Occipital lobe (tissue), 2 donors: ENCODE results near the gene DOCK10. TPM values are rescaled to one million over a fixed set of nuclear protein-coding genes. Genes with fewer than 3 reads are reported as not detected.

ENCODE experiments used
- DNase-seq: peaks from one replicate; lab custom pipeline; 2025; lab: John Stamatoyannopoulos, UW
- total RNA-seq: library from RNA; depleted of rRNA; stranded (reverse); fragments of >200 nt; gene quantifications from one replicate; pipeline ENCODE4 v1.2.3, GENCODE V29; 2014

Gene DOCK10
- total RNA-seq, 1 donor from 2014 or later: 8.3 TPM

DNA sequence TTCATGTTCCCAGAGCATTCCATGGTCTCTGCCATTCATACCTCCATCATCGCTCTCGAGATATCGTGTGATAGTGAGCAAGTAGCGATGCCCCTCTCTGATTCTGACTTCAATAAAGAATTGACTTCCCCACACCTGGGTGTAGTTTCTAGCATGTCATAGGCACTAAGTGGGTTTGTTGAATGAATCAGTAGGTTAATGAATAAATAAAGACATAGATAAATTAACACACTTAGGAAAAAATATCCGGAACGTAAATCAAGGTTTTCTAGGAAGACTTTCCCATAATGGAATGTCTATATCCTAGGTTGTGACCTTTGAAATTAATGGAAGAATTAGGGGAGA lies 159.1 kb downstream of the DOCK10 start:
- DNase-seq: no peak

DNA sequence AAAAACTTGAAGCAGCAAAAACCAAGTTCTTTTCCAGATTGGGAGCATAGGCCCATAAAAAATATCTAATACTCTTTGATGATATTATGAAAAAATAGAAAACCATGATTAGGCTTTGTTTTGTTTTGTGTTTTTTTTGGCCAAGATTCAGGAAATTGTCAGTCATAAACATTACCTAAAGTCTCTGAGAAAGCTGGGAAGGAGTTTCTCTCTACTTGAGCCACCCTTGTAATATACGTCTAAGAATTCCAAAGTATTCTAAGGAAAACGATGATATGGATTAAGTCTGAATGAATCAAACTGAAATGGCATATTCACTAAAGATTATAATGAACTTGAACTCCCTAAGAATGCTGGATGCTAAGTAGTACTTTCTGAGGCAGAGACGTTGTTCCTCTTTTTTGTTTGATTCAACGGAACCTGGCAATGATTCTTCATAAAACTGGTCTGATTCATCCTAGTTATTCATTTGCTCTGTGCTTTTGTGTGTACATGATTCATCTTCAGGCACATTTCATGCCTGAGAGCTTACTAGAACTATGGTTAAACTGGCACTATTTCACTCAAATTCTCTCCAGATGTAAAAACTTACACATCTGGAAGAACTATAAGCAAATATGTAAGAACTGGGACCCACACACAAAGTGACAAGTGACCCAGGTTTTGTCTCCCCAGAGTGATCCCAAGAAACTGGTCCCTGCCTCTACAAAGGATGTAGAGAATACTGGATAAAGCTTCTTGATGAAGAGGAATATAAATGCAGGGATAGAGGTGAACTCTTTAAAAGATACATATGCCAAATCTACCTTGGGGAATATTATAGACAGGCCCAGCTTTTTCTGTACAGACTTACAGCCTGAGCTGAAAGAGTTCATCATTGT lies 159.7 kb downstream of the DOCK10 start:
- no peak for DNase-seq

DNA sequence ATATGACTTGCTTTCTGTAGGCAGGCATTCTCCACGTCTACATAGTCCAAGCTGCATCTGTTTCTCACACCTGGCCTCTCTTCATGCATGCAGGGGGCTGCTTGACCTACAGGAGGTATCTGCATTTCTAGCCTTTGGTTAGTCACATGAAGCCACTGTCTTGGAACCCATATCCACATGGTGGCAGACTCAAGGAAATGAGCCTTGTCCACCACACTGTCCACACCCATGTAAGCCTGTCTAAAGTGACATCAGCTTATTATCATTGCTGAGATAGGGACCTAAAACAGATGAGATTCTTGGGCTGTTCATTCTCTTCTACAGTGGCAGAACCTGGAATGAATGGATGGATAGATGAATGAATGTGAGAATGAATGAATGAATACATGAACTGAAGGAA lies 160.4 kb downstream of the DOCK10 start:
- DNase-seq: no peak

DNA sequence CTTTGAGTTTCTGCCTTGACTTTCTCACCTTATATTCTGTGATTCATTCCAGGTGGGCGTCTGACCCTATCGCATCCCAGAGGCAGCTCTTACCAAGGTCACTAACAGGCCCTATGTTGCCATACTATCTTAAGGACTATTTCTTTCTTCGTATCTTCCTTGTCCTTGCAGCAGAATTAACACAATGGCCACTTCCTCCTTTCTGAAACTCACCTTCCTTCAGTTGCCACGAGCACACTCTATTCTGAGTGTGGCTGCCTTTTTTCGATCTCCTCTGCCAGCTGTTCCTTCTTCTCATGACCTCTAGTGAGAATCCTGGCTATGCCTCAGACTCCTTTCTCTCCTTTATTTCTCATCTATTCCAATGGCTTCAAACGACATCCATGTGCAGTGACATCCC lies 165.7 kb downstream of the DOCK10 start:
- DNase-seq: no peak

DNA sequence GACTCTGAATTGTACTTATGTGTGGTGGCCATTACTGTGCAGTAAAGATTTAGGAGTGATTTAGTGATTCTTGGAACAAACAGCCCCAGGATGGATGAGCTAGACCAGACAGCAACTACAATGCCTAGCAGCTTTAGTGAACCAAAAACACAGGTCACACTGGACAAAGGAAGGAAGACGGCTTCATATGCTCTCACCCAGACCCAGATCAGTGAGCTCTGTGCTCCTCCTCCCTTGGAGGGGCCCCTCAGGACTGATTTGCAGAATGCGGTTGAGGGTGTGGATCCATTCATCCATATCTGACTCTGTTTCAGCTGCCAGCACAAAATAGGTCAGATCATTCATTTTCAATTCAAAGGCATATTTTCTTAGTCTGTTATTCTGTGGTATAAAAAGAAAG lies 166.4 kb downstream of the DOCK10 start:
- DNase-seq: no peak

DNA sequence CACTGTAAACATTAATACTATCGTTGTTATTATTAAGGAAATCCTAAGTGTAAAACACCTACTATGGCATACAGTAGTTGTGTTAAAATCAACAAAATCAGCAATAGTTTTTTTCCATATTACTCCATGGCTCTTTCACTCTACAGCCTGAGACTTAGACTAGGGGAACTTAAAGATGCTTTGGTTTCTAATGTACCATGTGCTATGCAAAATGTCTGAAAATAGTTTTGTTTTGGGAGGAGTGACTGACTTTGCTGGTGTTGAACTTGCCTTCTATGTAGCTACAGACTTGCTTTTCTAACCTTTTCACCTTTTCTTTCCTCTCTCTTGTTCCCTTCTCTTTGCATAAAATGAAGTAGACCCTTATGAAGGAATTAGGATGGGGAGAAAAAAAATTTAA lies 167.1 kb downstream of the DOCK10 start:
- DNase-seq: no peak

DNA sequence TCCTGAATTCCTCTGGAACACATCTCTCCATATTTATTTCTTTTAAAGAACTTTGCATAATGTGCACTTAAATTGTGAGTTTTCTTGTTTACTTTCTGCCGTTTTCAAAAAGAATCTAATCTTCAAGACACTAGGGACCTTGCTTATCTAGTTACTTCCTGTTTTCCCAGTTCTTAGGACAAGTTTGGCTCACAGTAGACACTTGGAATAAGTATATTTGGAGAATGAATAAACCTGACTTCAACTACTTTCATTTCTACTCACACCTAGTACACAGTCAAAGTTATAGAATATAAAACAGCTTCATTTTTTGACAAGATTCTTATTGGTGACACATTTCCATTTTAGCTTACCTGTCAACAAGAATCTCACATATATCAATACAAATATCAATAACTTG lies 170.5 kb downstream of the DOCK10 start:
- DNase-seq: no peak

DNA sequence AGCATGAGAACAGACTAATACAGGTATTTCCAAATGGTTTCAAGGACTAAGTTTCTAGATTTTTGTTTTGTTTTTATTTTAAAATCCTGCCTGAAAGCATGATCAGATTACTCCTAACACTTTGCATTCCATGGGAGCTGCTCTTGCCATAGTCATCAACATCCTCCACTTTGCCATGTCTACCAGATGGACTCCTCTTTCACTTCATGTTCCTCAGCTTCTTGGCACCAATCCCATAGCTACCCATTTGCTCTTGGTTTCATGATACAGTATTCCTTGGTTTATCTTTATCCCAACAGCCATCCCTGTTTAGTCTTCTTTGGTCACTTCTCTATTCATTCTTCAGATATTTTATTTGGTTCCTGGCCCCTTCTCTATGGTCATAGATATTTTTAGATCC lies 171.9 kb downstream of the DOCK10 start:
- DNase-seq: no peak

DNA sequence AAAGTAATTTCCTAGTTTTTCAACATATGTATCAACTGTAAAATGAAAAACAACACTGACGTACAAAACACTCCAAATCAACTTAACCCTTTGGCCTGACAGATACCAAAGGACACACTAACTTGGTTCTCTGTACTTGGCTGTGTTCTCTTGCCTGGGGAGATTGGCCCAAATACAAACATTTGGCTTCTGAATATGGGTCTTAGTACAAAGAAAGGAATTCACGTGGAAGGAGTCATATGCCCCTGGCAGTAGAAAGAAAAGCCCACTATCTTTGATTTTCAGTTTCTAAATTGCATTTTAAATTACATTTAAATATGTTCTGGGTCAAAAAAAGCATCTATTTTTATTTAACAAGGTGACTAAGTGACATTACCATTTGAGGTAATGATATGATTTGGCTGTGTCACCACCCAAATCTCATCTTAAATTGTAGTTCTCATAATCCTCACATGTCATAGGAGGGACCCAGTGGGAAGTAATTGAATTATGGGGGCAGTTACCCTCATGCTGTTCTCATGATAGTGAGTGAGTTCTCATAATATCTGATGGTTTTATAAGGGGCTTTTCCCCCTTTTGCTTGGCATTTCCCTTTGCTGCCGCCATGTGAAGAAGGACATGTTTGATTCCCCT lies 172.6 kb downstream of the DOCK10 start:
- DNase-seq: no peak

DNA sequence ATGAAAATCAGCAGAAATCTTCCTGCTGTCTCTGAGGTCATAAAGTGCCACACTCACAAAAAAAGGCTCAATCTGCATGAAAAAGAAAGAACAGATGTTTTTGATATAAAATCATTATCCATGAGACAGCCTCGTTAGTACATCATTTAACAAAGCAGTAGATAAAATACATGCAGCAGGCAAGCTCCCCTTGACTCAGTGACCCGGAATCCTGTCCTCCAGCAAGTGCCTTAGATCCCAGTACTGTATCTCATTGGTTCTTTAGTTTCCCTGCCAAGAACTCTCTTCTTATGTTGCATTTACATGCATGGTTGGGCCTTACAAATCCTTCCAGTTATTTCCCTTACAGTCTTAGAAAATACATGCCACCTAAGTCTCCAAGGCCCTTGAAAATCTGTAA lies 177.3 kb downstream of the DOCK10 start:
- no peak for DNase-seq

DNA sequence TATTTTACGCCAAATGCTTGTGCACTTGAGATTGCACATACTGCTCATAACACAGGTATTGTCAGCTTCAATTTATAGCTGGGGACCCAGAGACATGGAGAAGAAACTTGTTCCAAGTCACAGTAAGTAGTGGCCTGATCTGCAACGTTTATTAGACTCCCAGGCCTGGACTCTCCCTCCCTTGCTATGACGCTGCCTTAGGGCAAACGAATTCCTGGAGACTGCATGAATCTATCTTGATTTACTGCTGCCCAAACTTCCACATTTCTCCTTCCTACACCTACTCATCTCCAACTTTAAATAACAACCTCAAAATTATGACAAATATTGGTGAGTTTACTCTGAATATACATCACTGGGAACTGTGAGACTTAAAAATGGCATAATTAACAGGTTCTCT lies 181.0 kb downstream of the DOCK10 start:
- DNase-seq: no peak

DNA sequence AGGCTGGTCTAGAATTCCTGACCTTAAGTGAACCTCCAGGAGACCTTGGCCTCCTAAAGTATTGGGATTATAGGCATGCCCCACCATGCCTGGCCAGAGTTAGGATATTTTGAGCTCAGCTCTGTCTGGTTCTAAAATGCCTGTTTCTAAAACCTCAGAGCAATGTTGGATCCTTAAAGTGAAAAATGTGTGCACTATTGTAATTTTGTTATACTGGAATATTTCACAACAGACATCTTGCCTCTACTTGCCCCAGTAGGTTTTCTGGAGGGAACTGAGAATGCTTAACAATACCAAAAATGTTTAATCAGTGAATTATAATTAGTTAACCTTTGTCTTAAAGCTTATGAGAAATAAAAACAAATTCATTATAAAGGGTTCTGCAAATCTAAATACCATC lies 181.5 kb downstream of the DOCK10 start:
- no peak for DNase-seq

DNA sequence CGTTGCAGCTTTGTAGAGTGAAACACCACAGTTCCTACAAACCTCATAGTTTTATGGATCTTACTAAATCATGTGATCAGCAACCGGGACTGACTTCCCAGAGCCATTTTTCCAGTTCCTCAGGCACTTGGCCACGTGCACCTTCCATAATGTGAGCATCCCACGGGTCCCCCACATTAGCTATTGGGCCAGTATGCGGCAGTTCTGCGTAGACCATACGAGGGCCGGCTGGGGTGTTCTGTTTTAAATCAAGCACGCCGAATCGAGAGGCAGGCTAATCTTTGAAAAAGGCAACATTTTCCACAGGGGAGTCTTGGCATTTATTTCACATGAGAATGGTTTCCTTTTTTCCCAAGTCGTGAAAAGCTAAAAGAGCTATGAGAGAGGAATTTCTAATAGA lies 190.5 kb downstream of the DOCK10 start:
- no peak for DNase-seq

DNA sequence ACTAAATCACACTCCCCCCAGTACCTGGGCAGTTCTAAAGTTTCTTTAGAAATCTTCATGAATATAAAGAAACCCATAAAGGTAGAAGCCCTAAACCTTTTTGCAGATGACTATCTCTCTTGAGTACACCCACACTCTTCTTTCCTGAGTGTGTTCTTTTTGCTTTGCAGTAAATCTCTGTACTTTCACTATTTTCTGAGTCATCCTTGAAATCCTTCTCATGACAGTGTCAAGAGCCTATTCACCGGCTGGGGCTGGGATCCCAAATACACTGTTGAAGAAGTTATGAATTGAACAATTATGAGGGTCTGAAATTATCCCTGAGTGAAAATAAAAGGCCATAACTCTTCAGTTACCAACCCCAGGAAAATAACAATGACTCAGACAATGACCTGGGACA lies 192.2 kb downstream of the DOCK10 start:
- no peak for DNase-seq

DNA sequence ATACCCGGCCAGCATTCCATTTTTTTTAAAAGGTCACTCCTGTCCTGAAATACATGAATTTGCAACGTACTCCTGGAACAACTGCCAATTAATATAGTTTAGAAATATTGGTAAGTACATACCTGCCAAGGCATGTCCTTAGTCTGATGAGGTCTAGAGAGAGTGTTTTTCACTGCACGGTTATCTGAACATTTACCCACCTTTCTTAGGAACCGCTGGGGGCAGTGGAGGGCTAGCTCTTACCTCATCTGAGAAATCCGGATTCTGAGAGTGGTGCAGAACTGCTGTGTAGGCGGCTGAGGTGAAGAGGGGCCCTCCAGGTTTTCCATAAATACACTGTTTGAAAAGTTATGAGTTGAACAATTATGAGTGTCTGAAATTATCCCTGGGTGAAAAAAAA lies 193.0 kb downstream of the DOCK10 start:
- DNase-seq: no peak

DNA sequence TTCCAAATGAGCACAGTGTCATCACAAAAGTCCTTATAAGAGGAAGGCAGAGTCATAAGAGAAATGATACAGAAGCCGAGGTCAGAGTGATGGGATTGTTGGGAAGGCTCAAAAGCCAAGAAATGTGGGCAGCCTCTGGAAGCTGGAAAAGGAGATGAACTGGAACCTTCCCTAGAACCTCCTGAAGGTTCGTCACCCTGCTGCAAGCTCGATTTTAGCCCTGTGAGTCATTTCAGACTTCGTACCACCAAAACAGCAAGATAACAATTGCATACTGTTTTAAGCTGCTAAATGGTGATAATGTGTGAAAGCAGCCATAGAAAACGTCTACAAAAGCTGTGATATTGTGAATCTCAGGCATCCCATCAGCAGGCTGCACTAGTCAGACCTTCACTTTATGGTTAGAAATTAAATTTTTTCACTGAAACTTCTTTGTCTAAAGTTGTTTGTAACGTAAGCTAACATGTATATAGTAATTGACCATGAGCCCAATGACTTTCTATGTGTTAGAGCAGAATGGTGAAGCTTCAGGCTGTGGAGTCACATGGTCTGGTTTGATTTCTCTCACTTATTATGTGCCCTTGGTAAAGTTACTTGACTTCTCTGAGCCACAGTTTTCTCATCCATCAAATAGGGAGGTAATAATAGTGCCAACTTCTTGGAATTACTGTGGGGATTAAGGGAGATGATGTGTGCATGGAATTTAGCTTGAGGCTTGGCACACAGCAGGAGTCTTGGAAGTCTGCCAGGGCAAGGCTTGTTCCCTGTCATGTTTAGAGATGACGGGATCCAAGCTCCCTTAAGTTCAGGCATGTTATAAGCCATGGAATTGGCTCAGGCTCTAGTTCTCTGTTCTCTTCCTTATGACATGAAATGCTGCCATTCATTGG lies 194.1 kb downstream of the DOCK10 start:
- no peak for DNase-seq

DNA sequence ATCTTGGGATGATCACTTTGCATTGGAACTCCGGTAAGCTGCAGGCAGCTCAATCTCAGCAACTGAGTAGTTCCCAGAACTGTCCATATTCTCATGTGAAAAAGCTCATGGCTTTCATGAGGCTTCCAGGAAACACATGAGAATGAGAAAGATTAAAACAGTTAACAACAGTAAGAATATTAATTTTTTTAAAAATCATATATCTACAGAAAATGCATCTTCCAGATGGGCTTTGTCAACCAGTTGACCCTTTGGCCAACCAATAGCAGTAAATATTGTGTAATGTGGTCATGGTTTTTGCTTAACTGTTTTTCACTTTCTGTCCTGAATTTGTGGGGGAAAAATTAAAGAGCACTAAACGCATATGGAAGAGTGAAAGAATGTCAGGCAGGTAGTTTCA lies 194.9 kb downstream of the DOCK10 start:
- DNase-seq: no peak

DNA sequence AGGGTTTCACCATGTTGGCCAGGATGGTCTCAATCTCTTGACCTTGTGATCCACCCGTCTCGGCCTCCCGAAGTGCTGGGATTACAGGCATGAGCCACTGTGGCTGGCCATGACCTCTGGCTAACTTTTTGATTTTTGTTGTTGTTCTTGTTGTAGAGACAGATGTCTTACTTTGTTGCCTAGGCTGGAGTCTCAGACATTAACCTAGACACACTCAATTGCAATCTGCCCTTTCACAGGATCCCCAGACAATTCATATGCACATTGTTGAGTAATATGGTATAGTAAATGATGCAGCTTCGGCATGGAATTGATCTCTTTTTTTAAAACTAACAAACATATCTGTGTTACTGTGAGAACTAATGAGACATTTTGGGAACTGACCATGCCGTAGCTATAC lies 195.6 kb downstream of the DOCK10 start:
- no peak for DNase-seq

DNA sequence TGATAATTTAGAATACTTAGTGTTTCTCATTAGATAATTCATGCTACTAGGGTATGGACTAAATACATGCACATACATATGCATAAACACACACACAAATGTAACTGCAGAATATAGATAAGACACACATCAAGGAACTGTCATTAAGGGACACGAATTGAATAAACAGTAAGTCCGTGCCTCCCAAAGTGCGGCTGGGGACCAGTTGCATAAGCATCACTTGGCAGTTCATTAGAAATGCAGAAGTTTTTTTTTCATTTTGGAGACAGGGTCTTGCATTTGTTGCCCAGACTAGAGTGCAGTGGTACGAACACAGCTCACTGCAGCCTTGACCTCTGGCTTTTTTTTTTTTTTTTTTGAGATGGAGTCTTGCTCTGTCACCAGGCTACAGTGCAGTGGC lies 196.1 kb downstream of the DOCK10 start:
- no peak for DNase-seq

DNA sequence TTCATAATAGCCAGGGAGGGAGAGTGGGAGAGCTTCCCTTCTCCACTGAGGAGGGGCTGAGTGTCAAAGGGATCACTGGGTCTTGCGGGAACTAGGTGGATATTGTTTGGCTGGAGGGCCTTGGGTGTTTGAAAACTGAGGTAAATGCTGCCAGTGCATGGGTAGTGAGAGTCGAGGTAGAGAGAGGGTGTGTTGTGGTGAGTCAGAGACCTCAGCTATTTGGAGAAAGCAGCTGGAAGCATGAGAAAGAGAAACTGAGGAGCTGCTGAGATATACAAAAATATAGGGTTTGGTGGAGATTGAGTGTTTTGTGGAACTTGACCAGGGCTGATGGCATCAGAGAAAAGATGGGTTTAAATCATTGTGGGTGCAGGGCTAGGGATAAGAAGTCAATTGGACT lies 199.1 kb downstream of the DOCK10 start:
- no peak for DNase-seq

DNA sequence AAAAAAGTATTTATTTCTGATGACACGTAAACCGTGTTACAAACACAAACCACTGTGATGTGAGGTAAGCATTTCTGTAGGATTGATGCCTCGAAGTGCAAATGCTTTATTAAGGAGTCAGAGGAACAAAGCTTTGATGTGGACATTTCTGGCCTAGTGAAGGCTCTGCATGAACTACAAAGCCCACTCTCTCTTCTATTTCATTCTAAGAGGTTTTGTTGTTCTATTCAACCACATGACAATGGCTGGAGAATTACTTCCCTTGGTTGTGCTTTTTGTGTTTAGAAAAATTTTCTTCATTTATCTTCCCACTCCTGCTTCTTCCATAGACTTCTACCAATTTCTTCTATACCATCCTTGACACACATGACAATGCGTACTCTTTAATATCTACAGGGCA lies 200.4 kb downstream of the DOCK10 start:
- DNase-seq: no peak

DNA sequence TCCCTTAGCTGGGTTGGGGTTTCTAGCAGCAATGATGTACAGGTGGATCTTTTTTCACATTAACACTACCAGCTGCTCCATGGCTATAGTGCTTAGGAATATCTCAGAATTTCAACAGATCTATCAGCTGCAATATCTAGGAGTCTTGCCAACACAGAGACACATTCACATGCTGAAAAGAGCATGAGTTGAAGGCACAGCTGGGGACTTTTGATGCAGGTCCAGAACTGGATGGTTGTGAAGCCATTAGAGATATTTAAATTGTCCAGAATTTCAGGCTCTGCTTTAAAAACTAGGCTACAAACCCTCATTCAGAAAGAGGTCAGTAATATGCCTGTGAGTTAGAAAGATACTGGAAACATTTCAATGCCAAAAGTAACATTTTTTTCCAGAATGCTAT lies 203.9 kb downstream of the DOCK10 start:
- no peak for DNase-seq
